Caco-2 (cell line): ENCODE results near the gene CCDC124. TPM values are rescaled to one million over a fixed set of nuclear protein-coding genes. Genes with fewer than 3 reads are reported as not detected.
A peak's percentile ranks its signal among the peaks of the same experiment; 100 is the strongest.

Source experiments
- Bru-seq: library from RNA; stranded (reverse); fragments of 400-500 nt; gene quantifications from one replicate; lab custom pipeline; 2021; lab: Mats Ljungman, UMichigan
- BruChase-seq, 2 experiments: library from RNA; stranded (reverse); fragments of 400-500 nt; gene quantifications; one replicate each; lab custom pipeline; 2021; lab: Mats Ljungman, UMichigan
- BruUV-seq: library from RNA; stranded (reverse); fragments of 400-500 nt; replicated peaks from 2 replicates; lab custom pipeline; 2021; lab: Mats Ljungman, UMichigan
- CTCF ChIA-PET: fragments of 300-600 bp; sonication (Branson Sonifier 250); formaldehyde crosslinking; loops from one replicate; lab custom pipeline; 2022; ENCODE audit warnings: antibody characterized with exemption; lab: Charles Lee
- POLR2A ChIA-PET: fragments of 300-600 bp; sonication (Branson Sonifier 250); formaldehyde crosslinking; loops from one replicate; lab custom pipeline; 2022; ENCODE audit warnings: antibody characterized with exemption; lab: Charles Lee
- DNase-seq, 2 experiments: peaks; one replicate each; pipeline versions ENCODE4 v3.0.0 to v3.0.0-alpha.2; 2020 to 2022
- H3K27me3 ChIP-seq: replicated peaks from 2 replicates; pipeline ENCODE4 v1.6.0; 2011; ENCODE audit warnings: low read length; ENCODE audit not compliant: control insufficient read depth, insufficient read depth
- H3K36me3 ChIP-seq: 2 replicates; pipeline ENCODE4 v1.5.1; 2011; ENCODE audit warnings: low read length; ENCODE audit not compliant: control insufficient read depth, insufficient read depth
- H3K4me1 ChIP-seq: fragments of 250-450 bp; sonication (Bioruptor Pico); 2 replicates; pipeline ENCODE4 v1.5.1; 2020; ENCODE audit warnings: mild to moderate bottlenecking
- H3K4me3 ChIP-seq: 2 replicates; pipeline ENCODE4 v1.5.1; 2011; ENCODE audit warnings: low read depth, mild to moderate bottlenecking, control low read depth, low read length
- H3K9me3 ChIP-seq: fragments of 250-450 bp; sonication (Bioruptor Pico); 2 replicates; pipeline ENCODE4 v1.5.1; 2020; ENCODE audit warnings: mild to moderate bottlenecking, moderate library complexity
- H3K27ac Mint-ChIP-seq: one replicate; pipeline ENCODE4 v1.8.0; 2022; ENCODE audit warnings: mixed read lengths; ENCODE audit not compliant: unreplicated experiment
- H3K27me3 Mint-ChIP-seq: one replicate; pipeline ENCODE4 v1.8.0; 2022; ENCODE audit warnings: mixed read lengths; ENCODE audit not compliant: insufficient read depth, unreplicated experiment
- H3K36me3 Mint-ChIP-seq: one replicate; pipeline ENCODE4 v1.8.0; 2022; ENCODE audit warnings: mild to moderate bottlenecking, mixed read lengths; ENCODE audit not compliant: insufficient read depth, unreplicated experiment
- H3K4me1 Mint-ChIP-seq: one replicate; pipeline ENCODE4 v1.8.0; 2022; ENCODE audit warnings: low read depth, mixed read lengths; ENCODE audit not compliant: unreplicated experiment
- H3K4me3 Mint-ChIP-seq: one replicate; pipeline ENCODE4 v1.8.0; 2022; ENCODE audit warnings: mild to moderate bottlenecking, moderate library complexity, mixed read lengths; ENCODE audit not compliant: unreplicated experiment
- H3K9me3 Mint-ChIP-seq: one replicate; pipeline ENCODE4 v1.8.0; 2022; ENCODE audit warnings: mixed read lengths; ENCODE audit not compliant: unreplicated experiment
- intact Hi-C: fragments of 100-400 bp; cut with micrococcal nuclease; formaldehyde crosslinking; loops from one replicate; pipeline ENCODE4 v1.10.0; 2022; ENCODE audit not compliant: unreplicated experiment
- long read RNA-seq: library from polyadenylated mRNA; stranded (forward); transcript quantifications from one replicate; pipeline ENCODE4 v2.0.0, GENCODE V29; 2022
- total RNA-seq: library from RNA; stranded (reverse); gene quantifications from 2 replicates; pipeline ENCODE4 v1.2.3, GENCODE V29; 2022
- TF ChIP-seq, protein P1 (sequence below), 2 experiments: fragments of 200-600 bp in 1 of 2; IDR thresholded peaks; 1 replicate in 1 of 2; 2 replicates in 1 of 2; pipeline versions ENCODE4 v1.5.1 to v1.8.0; 2011 to 2022; ENCODE audit warnings: antibody characterized with exemption in 1 of 2, control low read depth in 1 of 2, inconsistent platforms in 1 of 2, low read depth in 1 of 2, low read length in 1 of 2, mild to moderate bottlenecking in 1 of 2, moderate library complexity in 1 of 2; ENCODE audit not compliant: insufficient read depth in 1 of 2, severe bottlenecking in 1 of 2, unreplicated experiment in 1 of 2

CCDC124 gene, protein sequence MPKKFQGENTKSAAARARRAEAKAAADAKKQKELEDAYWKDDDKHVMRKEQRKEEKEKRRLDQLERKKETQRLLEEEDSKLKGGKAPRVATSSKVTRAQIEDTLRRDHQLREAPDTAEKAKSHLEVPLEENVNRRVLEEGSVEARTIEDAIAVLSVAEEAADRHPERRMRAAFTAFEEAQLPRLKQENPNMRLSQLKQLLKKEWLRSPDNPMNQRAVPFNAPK
- total RNA-seq = 73.3 TPM in 2 replicates
- percentile 57 among the genes with signal in this experiment for Bru-seq, nascent RNA
- percentile 60 among the genes with signal in this experiment for BruChase-seq, experiment 1, labeled RNA remaining after a 2-hour chase
- percentile 69 among the genes with signal in this experiment for BruChase-seq, experiment 2, labeled RNA remaining after a 6-hour chase
- long read RNA-seq, transcript CCDC124-201 (5 exons, 938 nt) = major isoform, 102 of 138 reads
- long read RNA-seq, partial matches to known transcripts = 28 of 138 reads
- long read RNA-seq, other reads (novel, unspliced or antisense) = 7 of 138 reads

DNA sequence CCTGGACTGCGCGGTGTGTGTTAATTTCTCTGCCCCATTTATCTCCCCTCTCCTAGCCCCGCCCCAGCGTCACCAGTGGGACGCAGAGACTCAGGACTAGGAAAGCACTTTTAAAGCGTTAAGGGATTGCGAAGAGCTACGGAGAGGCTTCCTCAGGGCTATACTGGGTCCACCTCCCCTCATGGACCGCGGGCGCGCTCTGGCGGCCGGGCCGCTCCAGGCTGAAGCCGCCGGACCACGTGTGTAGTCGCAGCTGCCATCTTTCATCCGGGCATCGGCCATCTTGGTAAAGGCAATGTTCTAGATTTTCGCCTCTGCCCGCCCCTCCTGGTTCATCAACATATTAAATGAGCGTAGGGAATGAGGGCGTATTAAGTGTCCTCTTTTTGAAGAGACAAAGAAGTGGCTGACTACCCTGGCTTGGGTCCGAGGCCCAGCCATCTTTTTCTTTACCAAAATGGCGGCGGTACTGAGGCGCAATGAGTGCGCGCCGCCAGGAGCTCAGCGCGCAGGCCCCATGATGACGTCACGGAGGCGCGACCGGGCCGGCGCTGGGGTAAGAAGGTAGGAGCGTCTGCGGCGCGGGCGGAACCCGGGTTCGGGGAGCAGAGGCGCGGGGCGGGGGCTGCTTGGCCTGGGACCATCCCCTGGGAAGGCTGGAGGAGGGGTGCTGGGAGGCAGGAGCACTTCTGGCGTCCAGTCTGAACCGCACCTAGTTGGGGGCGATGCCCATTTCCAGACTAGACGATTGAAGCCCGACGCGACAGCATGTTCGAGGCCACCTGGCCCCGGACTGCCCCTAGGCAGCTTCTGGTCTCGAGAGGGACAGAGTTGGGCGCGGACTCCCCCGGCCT lies at the start of gene CCDC124:
CCDC124 (plus strand) TSS at position 531 of the 854 bp plus-strand sequence. CDS start 3,406 bp downstream, outside the sequence.
- no peaks in the 10 kb centered on the region for H3K36me3 ChIP-seq
- H3K9me3 ChIP-seq = no peaks in the 10 kb centered on the region
- intact Hi-C loops = loop anchor here (1.0 kb wide), 2 partner anchors 62 to 73 kb away; partner anchors contain the start of gene RPL18A
- peak within 1 kb of the TSS; percentile 61 for H3K4me3 ChIP-seq
- 0 out of 2 replicates have a peak, but pooled peaks cover 8% of the 10 kb centered on the region for H3K4me1 ChIP-seq
- CTCF ChIA-PET = interaction anchor here (0.6 to 1.9 kb wide), 13 partner anchors 10 to 396 kb away, joined by 3 to 118 read pairs (median 5); partner anchors contain the start of genes RPL18A and SLC5A5
- no peaks in the 10 kb centered on the region for H3K27me3 ChIP-seq
- H3K4me3 Mint-ChIP-seq = peak within 1 kb of the TSS; percentile 95
- peaks cover 6% of the 10 kb centered on the region for H3K4me1 Mint-ChIP-seq
- H3K27me3 Mint-ChIP-seq = no peaks in the 10 kb centered on the region
- POLR2A ChIA-PET = interaction anchor here (0.5 to 1.7 kb wide), 5 partner anchors 15 to 349 kb away, joined by 3 to 77 read pairs (median 3); partner anchors contain the start of genes JUND and RPL18A
- peak; percentile 91 to 94 for DNase-seq
- peak within 1 kb of the TSS; percentile 98 for H3K27ac Mint-ChIP-seq
- TF ChIP-seq, protein P1, sequence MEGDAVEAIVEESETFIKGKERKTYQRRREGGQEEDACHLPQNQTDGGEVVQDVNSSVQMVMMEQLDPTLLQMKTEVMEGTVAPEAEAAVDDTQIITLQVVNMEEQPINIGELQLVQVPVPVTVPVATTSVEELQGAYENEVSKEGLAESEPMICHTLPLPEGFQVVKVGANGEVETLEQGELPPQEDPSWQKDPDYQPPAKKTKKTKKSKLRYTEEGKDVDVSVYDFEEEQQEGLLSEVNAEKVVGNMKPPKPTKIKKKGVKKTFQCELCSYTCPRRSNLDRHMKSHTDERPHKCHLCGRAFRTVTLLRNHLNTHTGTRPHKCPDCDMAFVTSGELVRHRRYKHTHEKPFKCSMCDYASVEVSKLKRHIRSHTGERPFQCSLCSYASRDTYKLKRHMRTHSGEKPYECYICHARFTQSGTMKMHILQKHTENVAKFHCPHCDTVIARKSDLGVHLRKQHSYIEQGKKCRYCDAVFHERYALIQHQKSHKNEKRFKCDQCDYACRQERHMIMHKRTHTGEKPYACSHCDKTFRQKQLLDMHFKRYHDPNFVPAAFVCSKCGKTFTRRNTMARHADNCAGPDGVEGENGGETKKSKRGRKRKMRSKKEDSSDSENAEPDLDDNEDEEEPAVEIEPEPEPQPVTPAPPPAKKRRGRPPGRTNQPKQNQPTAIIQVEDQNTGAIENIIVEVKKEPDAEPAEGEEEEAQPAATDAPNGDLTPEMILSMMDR (IDR thresholded peaks at IDR 0.05; ENCODE audit: insufficient read depth in 1 of 2, low read depth in 1 of 2, low read length in 1 of 2, severe bottlenecking in 1 of 2, unreplicated experiment in 1 of 2) = peak; percentile 85 to 96
- no TSS peak for BruUV-seq
- H3K36me3 Mint-ChIP-seq = peaks cover 13% of the 10 kb centered on the region
- no peaks in the 10 kb centered on the region for H3K9me3 Mint-ChIP-seq

DNA sequence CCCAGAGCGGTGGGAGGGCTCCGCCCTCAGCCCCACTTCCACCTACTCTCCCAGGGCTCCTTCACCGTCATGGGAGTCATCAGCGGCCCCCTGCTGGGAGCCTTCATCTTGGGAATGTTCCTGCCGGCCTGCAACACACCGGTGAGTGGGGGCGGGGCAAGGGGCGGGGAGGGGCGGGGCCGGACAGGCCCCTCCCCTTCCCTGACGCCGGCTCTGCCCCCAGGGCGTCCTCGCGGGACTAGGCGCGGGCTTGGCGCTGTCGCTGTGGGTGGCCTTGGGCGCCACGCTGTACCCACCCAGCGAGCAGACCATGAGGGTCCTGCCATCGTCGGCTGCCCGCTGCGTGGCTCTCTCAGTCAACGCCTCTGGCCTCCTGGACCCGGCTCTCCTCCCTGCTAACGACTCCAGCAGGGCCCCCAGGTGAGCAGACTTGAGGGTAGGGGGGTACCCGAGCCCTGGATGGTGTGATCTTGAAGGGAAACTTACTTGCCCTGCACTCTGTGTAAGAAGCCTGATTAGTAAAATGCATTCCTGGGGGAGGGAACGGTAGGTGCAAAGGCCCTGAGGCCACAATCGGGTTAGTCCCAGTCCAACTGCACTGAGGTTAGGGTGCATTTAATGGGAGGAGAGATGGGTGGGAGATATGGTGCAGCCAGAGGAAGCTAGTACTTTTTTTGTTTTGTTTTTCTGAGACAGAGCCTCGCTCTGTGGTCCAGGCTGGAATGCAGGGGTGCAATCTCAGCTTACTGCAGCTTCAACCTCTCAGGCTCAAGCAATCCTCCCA lies 49.0 kb upstream of the CCDC124 start:
- intact Hi-C loops = no loop called here
- TF ChIP-seq, protein P1 (IDR thresholded peaks at IDR 0.05; ENCODE audit: insufficient read depth in 1 of 2, low read depth in 1 of 2, low read length in 1 of 2, severe bottlenecking in 1 of 2, unreplicated experiment in 1 of 2) = no peak
- no peaks in the 10 kb centered on the region for H3K9me3 ChIP-seq
- no peak overlapping the region for H3K4me3 Mint-ChIP-seq
- H3K36me3 Mint-ChIP-seq = no peaks in the 10 kb centered on the region
- POLR2A ChIA-PET = no interaction called here
- no TSS peak for BruUV-seq
- no peaks in the 10 kb centered on the region for H3K9me3 Mint-ChIP-seq
- no peaks in the 10 kb centered on the region for H3K36me3 ChIP-seq
- H3K4me3 ChIP-seq = no peak overlapping the region
- no peak for DNase-seq
- H3K27me3 Mint-ChIP-seq = peaks cover 3% of the 10 kb centered on the region
- H3K27ac Mint-ChIP-seq = no peak overlapping the region
- no peaks in the 10 kb centered on the region for H3K27me3 ChIP-seq
- CTCF ChIA-PET = no interaction called here
- no peaks in the 10 kb centered on the region for H3K4me1 ChIP-seq
- no peaks in the 10 kb centered on the region for H3K4me1 Mint-ChIP-seq
